ENCODE measurements around the gene IGF1R. TPM values are rescaled to one million over a fixed set of nuclear protein-coding genes. Genes with fewer than 3 reads are reported as not detected.
A peak's percentile ranks its signal among the peaks of the same experiment; 100 is the strongest.

IGF1R gene
- total and polyA plus RNA-seq, 2 experiments from 2014 or later = 10.8 to 42.9 TPM

- Histone ChIP-seq H3K79me2 (peaks cover 78% of the 10 kb centered on the region), H3K27ac (peak overlapping the region; percentile 4), H3K9me2 (replicated peaks; ENCODE audit: insufficient read depth) (no peaks in the 10 kb centered on the region), H4K20me1 (ENCODE audit: insufficient read depth, poor library complexity, severe bottlenecking) (peaks cover 4% of the 10 kb centered on the region), H3K4me3 (no peak overlapping the region), H3K36me3 (replicated peaks; ENCODE audit: insufficient read depth, low read depth) (no peaks in the 10 kb centered on the region), H2AFZ (no peak overlapping the region), H3K4me2 (no peak overlapping the region), H3K9me3 (ENCODE audit: low read depth) (no peaks in the 10 kb centered on the region), H3K4me1 (ENCODE audit: insufficient read depth) (peaks cover 52% of the 10 kb centered on the region), H3K27me3 (no peaks in the 10 kb centered on the region)
- WGBS (ENCODE audit: low lambda C conversion rate, missing lambda C conversion rate) = 96% methylated on average over 2 of the region's 2 CpGs
- DNase-seq (ENCODE audit: low spot score) = no peak
- no peak for TF ChIP-seq EZH2phosphoT487 (IDR thresholded peaks at IDR 0.05; ENCODE audit: low read depth, severe bottlenecking, unreplicated experiment)
- no peak for TF ChIP-seq EZH2 (IDR thresholded peaks at IDR 0.05; ENCODE audit: borderline replicate concordance)
- TF ChIP-seq CTCF (IDR thresholded peaks at IDR 0.05; ENCODE audit: poor library complexity) = no peak
These were observed 142.8 kb downstream of the IGF1R start for GRCh38 chr15:98791046-98791701.

- Histone ChIP-seq H3K4me3 (no peak overlapping the region), H4K20me1 (ENCODE audit: insufficient read depth, poor library complexity, severe bottlenecking) (peaks cover 4% of the 10 kb centered on the region), H3K4me2 (no peak overlapping the region), H3K4me1 (ENCODE audit: insufficient read depth) (peaks cover 43% of the 10 kb centered on the region), H3K9me3 (ENCODE audit: low read depth) (no peaks in the 10 kb centered on the region), H3K79me2 (peaks cover 79% of the 10 kb centered on the region), H3K9me2 (replicated peaks; ENCODE audit: insufficient read depth) (no peaks in the 10 kb centered on the region), H3K27me3 (no peaks in the 10 kb centered on the region), H3K27ac (peak overlapping the region; percentile 4), H2AFZ (no peak overlapping the region), H3K36me3 (replicated peaks; ENCODE audit: insufficient read depth, low read depth) (no peaks in the 10 kb centered on the region)
- TF ChIP-seq CTCF (IDR thresholded peaks at IDR 0.05; ENCODE audit: poor library complexity) = no peak
- TF ChIP-seq EZH2phosphoT487 (IDR thresholded peaks at IDR 0.05; ENCODE audit: low read depth, severe bottlenecking, unreplicated experiment) = no peak
- no peak for TF ChIP-seq EZH2 (IDR thresholded peaks at IDR 0.05; ENCODE audit: borderline replicate concordance)
- no peak for DNase-seq (ENCODE audit: low spot score)
These were observed 143.8 kb downstream of the IGF1R start for GRCh38 chr15:98792117-98792516.

- DNase-seq (ENCODE audit: low spot score) = no peak
- no peak overlapping the region for H3K4me3 ChIP-seq
- 93% methylated on average over 4 of the region's 4 CpGs for WGBS (ENCODE audit: low lambda C conversion rate, missing lambda C conversion rate)
- no peaks in the 10 kb centered on the region for H3K27me3 ChIP-seq
- H3K4me2 ChIP-seq = no peak overlapping the region
- peaks cover 91% of the 10 kb centered on the region for H3K79me2 ChIP-seq
- peaks cover 9% of the 10 kb centered on the region for H4K20me1 ChIP-seq (ENCODE audit: insufficient read depth, poor library complexity, severe bottlenecking)
- no peaks in the 10 kb centered on the region for H3K9me3 ChIP-seq (ENCODE audit: low read depth)
- H3K4me1 ChIP-seq (ENCODE audit: insufficient read depth) = peaks cover 46% of the 10 kb centered on the region
- TF ChIP-seq EZH2 (IDR thresholded peaks at IDR 0.05; ENCODE audit: borderline replicate concordance) = no peak
- no peak for TF ChIP-seq CTCF (IDR thresholded peaks at IDR 0.05; ENCODE audit: poor library complexity)
- TF ChIP-seq EZH2phosphoT487 (IDR thresholded peaks at IDR 0.05; ENCODE audit: low read depth, severe bottlenecking, unreplicated experiment) = no peak
- H3K27ac ChIP-seq = peak overlapping the region; percentile 6
- H3K9me2 ChIP-seq (replicated peaks; ENCODE audit: insufficient read depth) = no peaks in the 10 kb centered on the region
- H3K36me3 ChIP-seq (replicated peaks; ENCODE audit: insufficient read depth, low read depth) = no peaks in the 10 kb centered on the region
- H2AFZ ChIP-seq = no peak overlapping the region
These were observed 145.9 kb downstream of the IGF1R start for GRCh38 chr15:98794211-98794610.
